SK-N-SH (cell line): ENCODE results near the gene SYNGR3. TPM values are rescaled to one million over a fixed set of nuclear protein-coding genes. Genes with fewer than 3 reads are reported as not detected.

Experiments
- CTCF ChIA-PET: fragments of 300-600, 350-600 bp; formaldehyde crosslinking; extraction: SDS; loops from one replicate; lab custom pipeline; 2021; lab: Yijun Ruan, JAX
- POLR2A ChIA-PET: fragments of 350-600 bp; sonication (Branson Sonifier 250); formaldehyde crosslinking; extraction: SDS; loops from one replicate; lab custom pipeline; 2020; ENCODE audit warnings: antibody characterized with exemption, inconsistent platforms; lab: Yijun Ruan, JAX
- DNase-seq: peaks from one replicate; pipeline ENCODE4 v3.0.0; 2012
- H2AFZ ChIP-seq: fragments of 200-600 bp; sonication (generic); 2 replicates; pipeline ENCODE4 v1.8.1; 2016; ENCODE audit warnings: antibody characterized with exemption, mild to moderate bottlenecking, low read depth
- H3F3A ChIP-seq: fragments of 200-600 bp; sonication (generic); replicated peaks from 2 replicates; pipeline ENCODE3; 2016; ENCODE audit warnings: antibody characterized with exemption, mild to moderate bottlenecking; ENCODE audit not compliant: insufficient read depth
- H3K27ac ChIP-seq, 2 experiments: fragments of 200-500 bp in 1 of 2; fragments of 200-600 bp in 1 of 2; sonication (Bioruptor generic) in 1 of 2; sonication (generic), shearing (Covaris generic) in 1 of 2; 2 replicates each; pipeline versions ENCODE4 v1.5.1 to v1.6.1; 2014 to 2016; ENCODE audit warnings: low read depth in 2 of 2, inconsistent platforms in 1 of 2, low read length in 1 of 2, mild to moderate bottlenecking in 1 of 2, mixed read lengths in 1 of 2
- H3K27me3 ChIP-seq: fragments of 200-600 bp; sonication (generic), shearing (Covaris generic); 2 replicates; pipeline ENCODE4 v1.6.1; 2016; ENCODE audit warnings: mixed run types; ENCODE audit not compliant: insufficient read depth
- H3K36me3 ChIP-seq, 2 experiments: fragments of 200-500 bp in 1 of 2; fragments of 200-600 bp in 1 of 2; sonication (Bioruptor generic) in 1 of 2; sonication (generic) in 1 of 2; replicated peaks in 1 of 2; 2 replicates each; pipeline versions ENCODE3 to v1.5.1; 2014 to 2016; ENCODE audit warnings: low read length in 1 of 2, mild to moderate bottlenecking in 1 of 2; ENCODE audit not compliant: insufficient read depth in 2 of 2, control insufficient read depth in 1 of 2
- H3K4me1 ChIP-seq, 2 experiments: fragments of 200-500 bp in 1 of 2; fragments of 200-600 bp in 1 of 2; sonication (Bioruptor generic) in 1 of 2; sonication (generic), shearing (Covaris generic) in 1 of 2; 2 replicates each; pipeline versions ENCODE4 v1.5.1 to v1.6.1; 2014 to 2016; ENCODE audit warnings: low read depth in 1 of 2, low read length in 1 of 2, mixed run types in 1 of 2; ENCODE audit not compliant: insufficient read depth in 2 of 2, control insufficient read depth in 1 of 2
- H3K4me2 ChIP-seq: fragments of 200-600 bp; sonication (generic), shearing (Covaris generic); 2 replicates; pipeline ENCODE4 v1.6.1; 2017; ENCODE audit warnings: mixed run types
- H3K4me3 ChIP-seq, 2 experiments: fragments of 200-500 bp in 1 of 2; fragments of 200-600 bp in 1 of 2; sonication (Bioruptor generic) in 1 of 2; sonication (generic), shearing (Covaris generic) in 1 of 2; 2 replicates each; pipeline versions ENCODE4 v1.5.1 to v1.8.1; 2014 to 2016; ENCODE audit warnings: low read depth in 2 of 2, inconsistent platforms in 1 of 2, low read length in 1 of 2, mild to moderate bottlenecking in 1 of 2, mixed read lengths in 1 of 2, moderate library complexity in 1 of 2
- H3K79me2 ChIP-seq: fragments of 200-600 bp; sonication (generic); 2 replicates; pipeline ENCODE4 v1.8.1; 2017; ENCODE audit warnings: mild to moderate bottlenecking; ENCODE audit not compliant: insufficient read depth
- H3K9ac ChIP-seq: fragments of 200-600 bp; sonication (generic); 2 replicates; pipeline ENCODE4 v1.6.1; 2017; ENCODE audit warnings: mixed run types
- H3K9me2 ChIP-seq: fragments of 200-600 bp; sonication (generic); 2 replicates; pipeline ENCODE4 v1.6.1; 2017; ENCODE audit warnings: mixed run types
- H3K9me3 ChIP-seq: fragments of 200-600 bp; sonication (generic); 2 replicates; pipeline ENCODE4 v1.6.1; 2017; ENCODE audit warnings: mixed run types, mild to moderate bottlenecking, moderate library complexity
- H4K20me1 ChIP-seq: fragments of 200-600 bp; sonication (generic); 2 replicates; pipeline ENCODE4 v1.6.1; 2017; ENCODE audit warnings: mild to moderate bottlenecking, mixed run types; ENCODE audit not compliant: insufficient read depth
- EP300 ChIP-seq, 2 experiments: IDR thresholded peaks; 2 replicates each; pipeline versions ENCODE4 v1.4.0 to v1.6.1; 2012; ENCODE audit warnings: borderline replicate concordance in 1 of 2, low read depth in 1 of 2, low read length in 1 of 2
- FOXJ3 ChIP-seq: sonication (generic); formaldehyde crosslinking; IDR thresholded peaks from 2 replicates; pipeline ENCODE4 v1.5.1; 2020; ENCODE audit warnings: mild to moderate bottlenecking, missing genetic modification reagents
- FOXM1 ChIP-seq: IDR thresholded peaks from 2 replicates; pipeline ENCODE4 v1.4.0; 2012; ENCODE audit warnings: low read depth, mild to moderate bottlenecking
- GATA2 ChIP-seq: sonication (generic); formaldehyde crosslinking; IDR thresholded peaks from 2 replicates; pipeline ENCODE4 v1.5.0; 2020; ENCODE audit warnings: mild to moderate bottlenecking, missing genetic modification reagents
- JUND ChIP-seq: IDR thresholded peaks from 2 replicates; pipeline ENCODE4 v1.4.0; 2012
- NRF1 ChIP-seq: IDR thresholded peaks from 2 replicates; pipeline ENCODE4 v1.6.1; 2012; ENCODE audit warnings: low read depth, mild to moderate bottlenecking, low read length
- RCOR1 ChIP-seq: fragments of 150-350 bp; IDR thresholded peaks from 2 replicates; pipeline ENCODE4 v1.6.1; 2017; ENCODE audit warnings: antibody characterized with exemption, low read length
- RFX5 ChIP-seq: IDR thresholded peaks from 2 replicates; pipeline ENCODE4 v1.6.1; 2012; ENCODE audit warnings: mild to moderate bottlenecking, improper control_type of control experiment, low read length
- SIN3A ChIP-seq: IDR thresholded peaks from 2 replicates; pipeline ENCODE4 v1.6.1; 2012; ENCODE audit warnings: low read depth, mild to moderate bottlenecking, low read length, moderate library complexity, borderline replicate concordance
- TAF1 ChIP-seq: IDR thresholded peaks from 2 replicates; pipeline ENCODE4 v1.6.1; 2012; ENCODE audit warnings: low read depth, mild to moderate bottlenecking, low read length, moderate library complexity, borderline replicate concordance
- TCF12 ChIP-seq: IDR thresholded peaks from 2 replicates; pipeline ENCODE4 v1.4.0; 2012
- TEAD4 ChIP-seq: IDR thresholded peaks from 2 replicates; pipeline ENCODE4 v1.4.0; 2012; ENCODE audit warnings: mild to moderate bottlenecking, borderline replicate concordance; ENCODE audit not compliant: insufficient read depth
- YY1 ChIP-seq: IDR thresholded peaks from 2 replicates; pipeline ENCODE4 v1.4.0; 2012; ENCODE audit warnings: low read depth, mild to moderate bottlenecking
- WGBS: methylation state at CpG from one replicate; pipeline ENCODE4 v1.1.6; 2017; ENCODE audit warnings: low lambda C conversion rate; 5-methylcytosine and 5-hydroxymethylcytosine counted together
- polyA plus RNA-seq, 3 experiments: library from polyadenylated mRNA; depleted of rRNA; stranded (reverse); fragments of >200 nt; gene quantifications; 2 replicates each; pipeline ENCODE4 v1.2.3, GENCODE V29; 2012
- TF ChIP-seq, protein P1 (sequence below): fragments of 150-350 bp; IDR thresholded peaks from 2 replicates; pipeline ENCODE4 v1.6.1; 2017; ENCODE audit warnings: antibody characterized with exemption, low read length, low read depth, borderline replicate concordance
- TF ChIP-seq, protein P2 (sequence below): fragments of 150-350 bp; IDR thresholded peaks from 2 replicates; pipeline ENCODE4 v1.6.1; 2016; ENCODE audit warnings: mild to moderate bottlenecking, low read depth, low read length
- TF ChIP-seq, protein P3 (sequence below): IDR thresholded peaks from 2 replicates; pipeline ENCODE4 v1.6.1; 2012; ENCODE audit warnings: mild to moderate bottlenecking, low read depth, low read length, moderate library complexity
- TF ChIP-seq, protein P4 (sequence below): fragments of 200-600 bp; sonication (generic); IDR thresholded peaks from 2 replicates; pipeline ENCODE4 v1.6.1; 2017; ENCODE audit warnings: antibody characterized with exemption, mild to moderate bottlenecking, moderate library complexity
- TF ChIP-seq, protein P5 (sequence below): IDR thresholded peaks from 2 replicates; pipeline ENCODE4; 2012

Gene SYNGR3
- polyA plus RNA-seq, 1 of the 3 experiments (the other 2 are of a cell fraction), result 10.7 TPM

DNA sequence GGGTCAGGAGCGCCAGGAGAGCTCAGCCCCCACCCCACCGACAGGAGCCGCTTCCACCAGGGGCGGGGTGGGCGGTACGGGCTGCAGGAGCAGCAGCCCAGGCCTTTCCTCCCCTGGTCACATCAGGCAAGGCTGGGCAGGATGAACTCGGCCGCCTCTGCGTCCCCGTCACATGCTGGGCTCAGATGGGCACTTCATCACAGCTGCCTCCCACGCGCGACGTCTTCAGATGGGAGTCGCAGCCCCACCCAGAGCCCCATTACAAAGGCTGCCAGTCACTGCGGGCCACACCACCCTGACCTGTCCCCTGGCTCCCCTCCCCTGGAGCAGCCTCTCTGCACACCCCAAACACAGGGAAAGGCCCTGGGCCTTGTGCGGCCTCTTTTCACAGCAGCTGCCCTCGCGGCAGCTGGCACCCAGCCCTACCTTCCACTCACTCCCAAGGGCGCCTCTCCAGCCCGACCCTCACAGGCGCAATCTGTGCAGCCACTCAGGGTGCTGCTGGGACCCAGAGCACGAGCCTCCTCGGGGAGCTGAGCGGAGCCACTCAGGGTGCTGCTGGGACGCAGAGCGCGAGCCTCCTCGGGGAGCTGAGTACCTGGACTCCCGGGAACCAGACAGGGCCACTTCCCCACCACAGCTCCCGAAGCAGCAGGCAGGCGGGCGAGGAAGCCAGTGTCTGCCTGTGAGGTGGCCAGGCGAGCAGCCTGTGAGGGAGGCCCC is 15.2 kb downstream of the SYNGR3 start:
- Histone ChIP-seq H3F3A (peaks cover 9% of the 10 kb centered on the region), H3K27me3 (no peaks in the 10 kb centered on the region), H2AFZ (no peak overlapping the region), H3K9me2 (no peaks in the 10 kb centered on the region), H3K36me3 (peaks cover 3 to 40% of the 10 kb centered on the region in 2 experiments), H3K4me2 (no peak overlapping the region; the same call in 1 of the 2 replicates), H3K79me2 (peaks cover 78% of the 10 kb centered on the region), H4K20me1 (peaks cover 73% of the 10 kb centered on the region), H3K27ac (peak overlapping the region in 1 of 2 experiments; percentile 48; a peak in 1 of 4 replicates), H3K9ac (no peak overlapping the region), H3K4me3 (no peak overlapping the region), H3K9me3 (no peaks in the 10 kb centered on the region), H3K4me1 (peaks cover 24 to 54% of the 10 kb centered on the region in 2 experiments; a peak in 3 of 4 replicates)
- 93% methylated on average over 20 of the region's 34 CpGs for WGBS
- CTCF ChIA-PET, result interaction anchor here (1.1 to 4.1 kb wide), 14 partner anchors 8 to 149 kb away, joined by 4 to 108 read pairs (median 17); partner anchors contain the start of genes GFER, NOXO1, NTHL1 and SYNGR3
- POLR2A ChIA-PET, result interaction anchor here (0.9 to 1.2 kb wide), 4 partner anchors 19 to 146 kb away, joined by 4 to 11 read pairs (median 4); partner anchors contain the start of gene RPS2
- DNase-seq, result no peak
- TF ChIP-seq SIN3A, result no peak
- TF ChIP-seq, protein P1, sequence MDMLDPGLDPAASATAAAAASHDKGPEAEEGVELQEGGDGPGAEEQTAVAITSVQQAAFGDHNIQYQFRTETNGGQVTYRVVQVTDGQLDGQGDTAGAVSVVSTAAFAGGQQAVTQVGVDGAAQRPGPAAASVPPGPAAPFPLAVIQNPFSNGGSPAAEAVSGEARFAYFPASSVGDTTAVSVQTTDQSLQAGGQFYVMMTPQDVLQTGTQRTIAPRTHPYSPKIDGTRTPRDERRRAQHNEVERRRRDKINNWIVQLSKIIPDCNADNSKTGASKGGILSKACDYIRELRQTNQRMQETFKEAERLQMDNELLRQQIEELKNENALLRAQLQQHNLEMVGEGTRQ, result no peak
- no peak for TF ChIP-seq RFX5
- TF ChIP-seq JUND, result no peak
- no peak for TF ChIP-seq FOXJ3 (CRISPR knock-in tag)
- TF ChIP-seq TEAD4, result no peak
- no peak for TF ChIP-seq FOXM1
- TF ChIP-seq NRF1, result no peak
- TF ChIP-seq, protein P2, sequence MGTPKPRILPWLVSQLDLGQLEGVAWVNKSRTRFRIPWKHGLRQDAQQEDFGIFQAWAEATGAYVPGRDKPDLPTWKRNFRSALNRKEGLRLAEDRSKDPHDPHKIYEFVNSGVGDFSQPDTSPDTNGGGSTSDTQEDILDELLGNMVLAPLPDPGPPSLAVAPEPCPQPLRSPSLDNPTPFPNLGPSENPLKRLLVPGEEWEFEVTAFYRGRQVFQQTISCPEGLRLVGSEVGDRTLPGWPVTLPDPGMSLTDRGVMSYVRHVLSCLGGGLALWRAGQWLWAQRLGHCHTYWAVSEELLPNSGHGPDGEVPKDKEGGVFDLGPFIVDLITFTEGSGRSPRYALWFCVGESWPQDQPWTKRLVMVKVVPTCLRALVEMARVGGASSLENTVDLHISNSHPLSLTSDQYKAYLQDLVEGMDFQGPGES, result no peak
- TF ChIP-seq, protein P3, sequence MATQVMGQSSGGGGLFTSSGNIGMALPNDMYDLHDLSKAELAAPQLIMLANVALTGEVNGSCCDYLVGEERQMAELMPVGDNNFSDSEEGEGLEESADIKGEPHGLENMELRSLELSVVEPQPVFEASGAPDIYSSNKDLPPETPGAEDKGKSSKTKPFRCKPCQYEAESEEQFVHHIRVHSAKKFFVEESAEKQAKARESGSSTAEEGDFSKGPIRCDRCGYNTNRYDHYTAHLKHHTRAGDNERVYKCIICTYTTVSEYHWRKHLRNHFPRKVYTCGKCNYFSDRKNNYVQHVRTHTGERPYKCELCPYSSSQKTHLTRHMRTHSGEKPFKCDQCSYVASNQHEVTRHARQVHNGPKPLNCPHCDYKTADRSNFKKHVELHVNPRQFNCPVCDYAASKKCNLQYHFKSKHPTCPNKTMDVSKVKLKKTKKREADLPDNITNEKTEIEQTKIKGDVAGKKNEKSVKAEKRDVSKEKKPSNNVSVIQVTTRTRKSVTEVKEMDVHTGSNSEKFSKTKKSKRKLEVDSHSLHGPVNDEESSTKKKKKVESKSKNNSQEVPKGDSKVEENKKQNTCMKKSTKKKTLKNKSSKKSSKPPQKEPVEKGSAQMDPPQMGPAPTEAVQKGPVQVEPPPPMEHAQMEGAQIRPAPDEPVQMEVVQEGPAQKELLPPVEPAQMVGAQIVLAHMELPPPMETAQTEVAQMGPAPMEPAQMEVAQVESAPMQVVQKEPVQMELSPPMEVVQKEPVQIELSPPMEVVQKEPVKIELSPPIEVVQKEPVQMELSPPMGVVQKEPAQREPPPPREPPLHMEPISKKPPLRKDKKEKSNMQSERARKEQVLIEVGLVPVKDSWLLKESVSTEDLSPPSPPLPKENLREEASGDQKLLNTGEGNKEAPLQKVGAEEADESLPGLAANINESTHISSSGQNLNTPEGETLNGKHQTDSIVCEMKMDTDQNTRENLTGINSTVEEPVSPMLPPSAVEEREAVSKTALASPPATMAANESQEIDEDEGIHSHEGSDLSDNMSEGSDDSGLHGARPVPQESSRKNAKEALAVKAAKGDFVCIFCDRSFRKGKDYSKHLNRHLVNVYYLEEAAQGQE, result no peak
- TF ChIP-seq RCOR1, result no peak
- TF ChIP-seq, protein P4, sequence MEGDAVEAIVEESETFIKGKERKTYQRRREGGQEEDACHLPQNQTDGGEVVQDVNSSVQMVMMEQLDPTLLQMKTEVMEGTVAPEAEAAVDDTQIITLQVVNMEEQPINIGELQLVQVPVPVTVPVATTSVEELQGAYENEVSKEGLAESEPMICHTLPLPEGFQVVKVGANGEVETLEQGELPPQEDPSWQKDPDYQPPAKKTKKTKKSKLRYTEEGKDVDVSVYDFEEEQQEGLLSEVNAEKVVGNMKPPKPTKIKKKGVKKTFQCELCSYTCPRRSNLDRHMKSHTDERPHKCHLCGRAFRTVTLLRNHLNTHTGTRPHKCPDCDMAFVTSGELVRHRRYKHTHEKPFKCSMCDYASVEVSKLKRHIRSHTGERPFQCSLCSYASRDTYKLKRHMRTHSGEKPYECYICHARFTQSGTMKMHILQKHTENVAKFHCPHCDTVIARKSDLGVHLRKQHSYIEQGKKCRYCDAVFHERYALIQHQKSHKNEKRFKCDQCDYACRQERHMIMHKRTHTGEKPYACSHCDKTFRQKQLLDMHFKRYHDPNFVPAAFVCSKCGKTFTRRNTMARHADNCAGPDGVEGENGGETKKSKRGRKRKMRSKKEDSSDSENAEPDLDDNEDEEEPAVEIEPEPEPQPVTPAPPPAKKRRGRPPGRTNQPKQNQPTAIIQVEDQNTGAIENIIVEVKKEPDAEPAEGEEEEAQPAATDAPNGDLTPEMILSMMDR, result no peak
- no peak for TF ChIP-seq GATA2 (CRISPR knock-in tag)
- TF ChIP-seq, protein P5, sequence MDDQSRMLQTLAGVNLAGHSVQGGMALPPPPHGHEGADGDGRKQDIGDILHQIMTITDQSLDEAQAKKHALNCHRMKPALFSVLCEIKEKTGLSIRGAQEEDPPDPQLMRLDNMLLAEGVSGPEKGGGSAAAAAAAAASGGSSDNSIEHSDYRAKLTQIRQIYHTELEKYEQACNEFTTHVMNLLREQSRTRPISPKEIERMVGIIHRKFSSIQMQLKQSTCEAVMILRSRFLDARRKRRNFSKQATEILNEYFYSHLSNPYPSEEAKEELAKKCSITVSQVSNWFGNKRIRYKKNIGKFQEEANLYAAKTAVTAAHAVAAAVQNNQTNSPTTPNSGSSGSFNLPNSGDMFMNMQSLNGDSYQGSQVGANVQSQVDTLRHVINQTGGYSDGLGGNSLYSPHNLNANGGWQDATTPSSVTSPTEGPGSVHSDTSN, result no peak
- no peak for TF ChIP-seq TCF12
- TF ChIP-seq TAF1, result no peak
- TF ChIP-seq EP300 (IDR thresholded peaks at IDR 0.05; ENCODE audit: borderline replicate concordance in 1 of 2, low read depth in 1 of 2, low read length in 1 of 2), result no peak
- no peak for TF ChIP-seq YY1
